ENCODE measurements around the gene KCNH5.

Gene KCNH5

GRCh38 chr14:62674563-62675237 is 370.6 kb downstream of the KCNH5 start:
- DNase-seq (ENCODE audit: low read depth): no peak

DNA sequence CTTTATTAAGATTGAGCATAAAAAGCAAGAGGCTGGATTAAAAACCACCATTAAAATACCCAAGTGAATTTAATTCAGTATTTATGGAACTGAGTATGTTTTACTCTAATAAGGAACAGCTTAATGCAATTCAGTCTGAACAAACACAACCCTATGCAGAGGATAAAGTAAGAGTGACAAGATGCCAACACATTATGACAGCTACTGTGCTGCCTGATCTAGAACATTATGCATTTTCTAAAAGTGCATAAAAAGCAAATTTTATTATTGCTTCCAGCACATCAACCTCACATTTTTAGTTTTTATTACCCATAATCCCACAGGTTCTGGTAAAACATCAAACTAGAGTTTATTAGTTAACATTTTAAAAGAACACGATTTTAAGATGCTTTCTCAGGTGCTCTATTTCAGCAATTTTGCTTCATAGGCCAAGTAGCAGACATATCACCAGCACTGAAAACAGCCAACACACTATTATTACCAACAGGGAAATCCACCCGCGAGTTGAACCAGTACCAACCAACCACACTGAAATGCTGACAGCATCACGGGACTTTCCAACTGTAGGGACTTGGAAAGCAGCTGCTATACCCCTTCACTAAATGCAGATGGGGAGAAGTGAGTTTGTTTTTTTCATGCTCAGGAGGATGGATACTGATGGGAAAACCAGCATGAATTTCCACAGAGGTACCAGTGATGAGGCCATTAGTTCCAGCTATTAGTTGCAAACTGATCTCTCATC is 372.1 kb downstream of the KCNH5 start:
- no peak for DNase-seq (ENCODE audit: low read depth)

DNA sequence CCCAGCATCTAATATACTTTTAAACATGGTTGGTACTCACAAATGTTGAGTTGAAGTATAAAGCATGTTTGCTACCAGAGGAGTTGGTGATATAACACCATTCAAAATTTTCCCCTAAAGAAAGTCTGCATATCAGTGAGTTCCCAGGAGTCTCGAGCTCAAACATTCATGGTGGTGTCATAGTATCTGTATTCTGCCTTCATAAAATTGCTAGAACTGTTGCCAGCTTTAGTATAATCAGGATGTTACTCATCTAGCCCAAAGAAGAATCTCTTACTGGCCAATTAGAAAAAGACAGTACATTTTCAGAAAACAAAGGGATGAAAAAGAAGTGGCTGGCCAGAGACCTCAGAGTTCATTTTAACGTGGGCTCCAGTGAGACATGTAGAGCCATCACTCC is 374.7 kb downstream of the KCNH5 start:
- DNase-seq (ENCODE audit: low read depth): no peak

DNA sequence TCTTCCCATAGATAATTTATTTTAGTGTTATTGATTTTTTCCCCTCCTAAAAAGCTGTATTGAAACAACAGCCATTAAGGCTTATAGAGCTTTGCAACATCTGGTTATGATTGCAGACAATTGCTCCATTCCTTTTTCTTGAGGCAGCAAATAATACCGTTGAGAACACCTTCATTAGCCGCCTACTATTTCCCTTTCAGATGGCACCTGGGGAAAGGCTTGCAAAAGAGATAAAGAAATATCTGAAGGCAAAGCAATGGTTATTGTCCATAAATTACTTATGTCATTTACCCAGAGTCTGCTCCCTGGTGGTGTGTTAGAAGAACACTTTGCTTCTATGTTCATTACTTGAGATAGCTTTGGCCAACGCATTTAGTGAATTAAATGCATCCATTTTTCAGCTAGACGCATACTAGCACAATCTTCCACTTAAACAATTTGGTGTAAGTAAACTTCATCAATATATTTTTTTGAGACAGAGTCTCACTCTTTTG is 377.8 kb downstream of the KCNH5 start:
- no peak for DNase-seq (ENCODE audit: low read depth)

DNA sequence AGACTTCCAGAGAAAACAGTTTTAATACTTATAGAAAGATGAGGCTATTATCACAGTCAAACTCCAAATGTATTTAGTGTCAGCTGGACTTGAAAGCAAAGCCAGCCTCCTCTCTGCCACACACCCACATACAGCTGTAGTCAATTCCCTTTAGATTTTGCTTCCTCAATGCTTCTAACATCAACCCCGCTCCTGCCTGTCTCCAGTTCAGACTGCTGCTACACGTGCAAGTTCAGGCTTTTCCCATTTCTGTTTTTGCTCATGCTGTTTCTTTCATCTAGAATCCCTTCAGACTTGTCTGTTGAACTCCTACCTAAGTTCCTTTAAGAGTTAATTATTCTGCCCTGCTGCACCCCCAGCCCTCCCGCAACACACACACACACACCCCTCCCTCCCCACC is 380.0 kb downstream of the KCNH5 start:
- no peak for DNase-seq (ENCODE audit: low read depth)

- DNase-seq (ENCODE audit: low read depth): no peak
These were observed 381.8 kb downstream of the KCNH5 start for GRCh38 chr14:62663456-62663821.

GRCh38 chr14:62662811-62663455 is 382.3 kb downstream of the KCNH5 start:
- no peak for DNase-seq (ENCODE audit: low read depth)

- no peak for DNase-seq (ENCODE audit: low read depth)
These were observed 383.4 kb downstream of the KCNH5 start for GRCh38 chr14:62661818-62662217.

GRCh38 chr14:62658631-62659030 is 386.6 kb downstream of the KCNH5 start:
- no peak for DNase-seq (ENCODE audit: low read depth)

GRCh38 chr14:62657376-62657775 is 387.9 kb downstream of the KCNH5 start:
- DNase-seq (ENCODE audit: low read depth): no peak

DNA sequence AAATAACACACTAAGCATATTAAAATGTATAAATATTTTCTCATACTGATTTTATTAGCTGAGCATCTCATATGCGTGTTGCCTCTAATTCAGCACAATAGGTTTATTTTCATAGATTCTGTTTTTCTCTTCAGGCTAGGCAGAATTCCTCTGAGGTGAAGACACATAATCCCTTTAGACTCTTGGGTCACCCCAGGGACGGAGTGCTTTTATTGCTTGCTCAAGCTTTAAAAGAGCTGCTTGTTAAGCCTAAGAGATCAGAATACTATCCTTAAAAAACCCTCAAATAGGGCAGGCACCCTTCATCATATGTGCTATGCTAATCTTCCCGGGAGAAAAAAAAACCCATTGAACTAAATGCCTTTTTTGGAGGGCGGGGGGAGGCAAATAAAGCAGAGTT is 390.1 kb downstream of the KCNH5 start:
- no peak for DNase-seq (ENCODE audit: low read depth)

DNA sequence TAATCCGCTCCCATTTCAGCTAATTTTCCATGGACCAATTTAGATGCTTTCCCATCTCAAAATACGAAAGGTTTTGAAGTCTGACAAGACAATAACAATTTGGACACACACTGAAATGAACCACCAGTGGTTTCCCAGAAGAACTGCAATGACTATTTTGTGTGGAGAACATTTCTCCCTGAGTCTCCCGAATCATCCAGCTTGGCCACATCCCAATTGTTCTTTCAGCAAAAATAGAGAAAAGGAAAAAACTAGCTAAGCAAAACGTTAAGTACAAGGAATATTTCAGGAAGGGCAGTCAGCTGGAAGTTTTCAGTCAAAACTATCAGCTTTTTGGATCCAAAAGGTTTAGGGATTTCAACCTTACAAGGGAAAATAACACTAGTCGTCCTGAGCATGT is 390.6 kb downstream of the KCNH5 start:
- DNase-seq (ENCODE audit: low read depth): no peak

Measured in HS-27A (cell line).